Measurements from ENCODE around the gene SH2D4B. TPM values are rescaled to one million over a fixed set of nuclear protein-coding genes. Genes with fewer than 3 reads are reported as not detected.
"Not testable (repeated sequence)": the region's sequence is repeated elsewhere in the genome, so short reads cannot be mapped to it uniquely, and the experiment has no call there.

SH2D4B gene
- total RNA-seq, 1 experiment from 2014 or later = not detected

GRCh38 chr10:80530251-80530650 is 7.5 kb upstream of the SH2D4B start:
- intact Hi-C loops (cut with micrococcal nuclease) = no loop called here
- H4K20me1 ChIP-seq (ENCODE audit: low read length) = no peaks in the 10 kb centered on the region
- H3K36me3 ChIP-seq (ENCODE audit: low read depth, low read length) = no peaks in the 10 kb centered on the region
- no peaks in the 10 kb centered on the region for H3K27me3 ChIP-seq (ENCODE audit: low read length)
- ATAC-seq = no peak
- no peak overlapping the region for H3K9ac ChIP-seq (ENCODE audit: low read length)
- H3K79me2 ChIP-seq (ENCODE audit: low read length) = no peaks in the 10 kb centered on the region
- H3K4me2 ChIP-seq (ENCODE audit: low read length) = no peak overlapping the region
- H3F3A ChIP-seq (ENCODE audit: low read length, unreplicated experiment) = no peaks in the 10 kb centered on the region
- DNase-seq = no peak
- CTCF ChIA-PET = no interaction called here
- no peak overlapping the region for H3K4me3 ChIP-seq (ENCODE audit: low read length)
- no peaks in the 10 kb centered on the region for H3K9me3 ChIP-seq (ENCODE audit: low read length)
- no peak overlapping the region for H2AFZ ChIP-seq (ENCODE audit: low read length)
- no TSS peak for BruUV-seq (replicated peaks)
- no peaks in the 10 kb centered on the region for H3K4me1 ChIP-seq (ENCODE audit: insufficient read depth, low read length)
- no peaks in the 10 kb centered on the region for H3K9me2 ChIP-seq (replicated peaks; ENCODE audit: low read length)
- H3K27ac ChIP-seq (ENCODE audit: low read length) = no peak overlapping the region
- no peak for TF ChIP-seq EZH2 (IDR thresholded peaks at IDR 0.05; ENCODE audit: low read length, unreplicated experiment)
- TF ChIP-seq, protein P1, sequence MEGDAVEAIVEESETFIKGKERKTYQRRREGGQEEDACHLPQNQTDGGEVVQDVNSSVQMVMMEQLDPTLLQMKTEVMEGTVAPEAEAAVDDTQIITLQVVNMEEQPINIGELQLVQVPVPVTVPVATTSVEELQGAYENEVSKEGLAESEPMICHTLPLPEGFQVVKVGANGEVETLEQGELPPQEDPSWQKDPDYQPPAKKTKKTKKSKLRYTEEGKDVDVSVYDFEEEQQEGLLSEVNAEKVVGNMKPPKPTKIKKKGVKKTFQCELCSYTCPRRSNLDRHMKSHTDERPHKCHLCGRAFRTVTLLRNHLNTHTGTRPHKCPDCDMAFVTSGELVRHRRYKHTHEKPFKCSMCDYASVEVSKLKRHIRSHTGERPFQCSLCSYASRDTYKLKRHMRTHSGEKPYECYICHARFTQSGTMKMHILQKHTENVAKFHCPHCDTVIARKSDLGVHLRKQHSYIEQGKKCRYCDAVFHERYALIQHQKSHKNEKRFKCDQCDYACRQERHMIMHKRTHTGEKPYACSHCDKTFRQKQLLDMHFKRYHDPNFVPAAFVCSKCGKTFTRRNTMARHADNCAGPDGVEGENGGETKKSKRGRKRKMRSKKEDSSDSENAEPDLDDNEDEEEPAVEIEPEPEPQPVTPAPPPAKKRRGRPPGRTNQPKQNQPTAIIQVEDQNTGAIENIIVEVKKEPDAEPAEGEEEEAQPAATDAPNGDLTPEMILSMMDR (conservative IDR thresholded peaks at IDR 0.05; ENCODE audit: low read depth, low read length) = no peak
- no peak for TF ChIP-seq EZH2phosphoT487 (IDR thresholded peaks at IDR 0.05; ENCODE audit: borderline replicate concordance, low read length)
- POLR2A ChIA-PET (ENCODE audit: unreplicated experiment) = no interaction called here

GRCh38 chr10:80530816-80531215 is 6.9 kb upstream of the SH2D4B start:
- Histone ChIP-seq H3K9me2 (replicated peaks; ENCODE audit: low read length) (no peaks in the 10 kb centered on the region), H3K36me3 (ENCODE audit: low read depth, low read length) (no peaks in the 10 kb centered on the region), H3K4me2 (ENCODE audit: low read length) (no peak overlapping the region), H3F3A (ENCODE audit: low read length, unreplicated experiment) (no peaks in the 10 kb centered on the region), H4K20me1 (ENCODE audit: low read length) (no peaks in the 10 kb centered on the region), H3K27me3 (ENCODE audit: low read length) (no peaks in the 10 kb centered on the region), H3K9ac (ENCODE audit: low read length) (no peak overlapping the region), H3K27ac (ENCODE audit: low read length) (no peak overlapping the region), H3K79me2 (ENCODE audit: low read length) (no peaks in the 10 kb centered on the region), H3K4me1 (ENCODE audit: insufficient read depth, low read length) (no peaks in the 10 kb centered on the region), H2AFZ (ENCODE audit: low read length) (no peak overlapping the region), H3K9me3 (ENCODE audit: low read length) (no peaks in the 10 kb centered on the region), H3K4me3 (ENCODE audit: low read length) (no peak overlapping the region)
- BruUV-seq (replicated peaks) = no TSS peak
- ATAC-seq (no peak), DNase-seq (no peak)
- POLR2A ChIA-PET (ENCODE audit: unreplicated experiment) = no interaction called here
- intact Hi-C loops (cut with micrococcal nuclease) = no loop called here
- TF ChIP-seq EZH2 (IDR thresholded peaks at IDR 0.05; ENCODE audit: low read length, unreplicated experiment) (no peak), EZH2phosphoT487 (IDR thresholded peaks at IDR 0.05; ENCODE audit: borderline replicate concordance, low read length) (no peak)
- TF ChIP-seq, protein P1 (conservative IDR thresholded peaks at IDR 0.05; ENCODE audit: low read depth, low read length) = no peak
- CTCF ChIA-PET = no interaction called here

- Histone ChIP-seq H3K27me3 (ENCODE audit: low read length) (no peaks in the 10 kb centered on the region), H3K9me3 (ENCODE audit: low read length) (no peaks in the 10 kb centered on the region), H3K4me2 (ENCODE audit: low read length) (no peak overlapping the region), H3K4me1 (ENCODE audit: insufficient read depth, low read length) (no peaks in the 10 kb centered on the region), H3K9me2 (replicated peaks; ENCODE audit: low read length) (no peaks in the 10 kb centered on the region), H4K20me1 (ENCODE audit: low read length) (no peaks in the 10 kb centered on the region), H3K9ac (ENCODE audit: low read length) (no peak overlapping the region), H2AFZ (ENCODE audit: low read length) (no peak overlapping the region), H3K27ac (ENCODE audit: low read length) (no peak overlapping the region), H3F3A (ENCODE audit: low read length, unreplicated experiment) (no peaks in the 10 kb centered on the region), H3K79me2 (ENCODE audit: low read length) (no peaks in the 10 kb centered on the region), H3K4me3 (ENCODE audit: low read length) (no peak overlapping the region), H3K36me3 (ENCODE audit: low read depth, low read length) (no peaks in the 10 kb centered on the region)
- ChIA-PET POLR2A (ENCODE audit: unreplicated experiment) (no interaction called here), CTCF (no interaction called here)
- no peak for DNase-seq
- ATAC-seq = no peak
- intact Hi-C loops (cut with micrococcal nuclease) = no loop called here
- no TSS peak for BruUV-seq (replicated peaks)
- TF ChIP-seq EZH2phosphoT487 (IDR thresholded peaks at IDR 0.05; ENCODE audit: borderline replicate concordance, low read length) (no peak), EZH2 (IDR thresholded peaks at IDR 0.05; ENCODE audit: low read length, unreplicated experiment) (no peak)
- TF ChIP-seq, protein P1 (conservative IDR thresholded peaks at IDR 0.05; ENCODE audit: low read depth, low read length) = no peak
These were observed 5.1 kb upstream of the SH2D4B start for GRCh38 chr10:80532571-80532970.

DNA sequence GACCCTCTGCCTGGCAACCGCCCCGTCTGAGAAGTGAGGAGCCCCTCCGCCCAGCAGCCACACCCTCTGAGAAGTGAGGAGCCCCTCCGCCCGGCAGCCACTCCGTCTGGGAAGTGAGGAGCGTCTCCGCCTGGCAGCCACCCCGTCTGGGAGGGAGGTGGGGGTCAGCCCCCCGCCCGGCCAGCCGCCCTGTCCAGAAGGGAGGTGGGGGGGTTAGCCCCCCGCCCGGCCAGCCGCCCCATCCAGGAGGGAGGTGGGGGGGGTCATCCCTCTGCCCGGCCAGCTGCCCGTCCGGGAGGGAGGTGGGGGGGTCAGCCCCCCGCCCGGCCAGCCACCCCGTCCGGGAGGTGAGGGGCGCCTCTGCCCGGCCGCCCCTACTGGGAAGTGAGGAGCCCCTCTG is 3.6 kb upstream of the SH2D4B start:
- H3K9ac ChIP-seq (ENCODE audit: low read length); H3K27me3 ChIP-seq (ENCODE audit: low read length); H3K4me2 ChIP-seq (ENCODE audit: low read length); H3K79me2 ChIP-seq (ENCODE audit: low read length); POLR2A ChIA-PET (ENCODE audit: unreplicated experiment); H3K36me3 ChIP-seq (ENCODE audit: low read depth, low read length); H3K4me3 ChIP-seq (ENCODE audit: low read length); H3K9me2 ChIP-seq (replicated peaks; ENCODE audit: low read length); H3K9me3 ChIP-seq (ENCODE audit: low read length); ATAC-seq; intact Hi-C loops (cut with micrococcal nuclease); H4K20me1 ChIP-seq (ENCODE audit: low read length); DNase-seq; BruUV-seq (replicated peaks); H3K27ac ChIP-seq (ENCODE audit: low read length); H3F3A ChIP-seq (ENCODE audit: low read length, unreplicated experiment); H2AFZ ChIP-seq (ENCODE audit: low read length); CTCF ChIA-PET; H3K4me1 ChIP-seq (ENCODE audit: insufficient read depth, low read length): not testable (repeated sequence)

- H3K27me3 ChIP-seq (ENCODE audit: low read length); H3K4me2 ChIP-seq (ENCODE audit: low read length); CTCF ChIA-PET; POLR2A ChIA-PET (ENCODE audit: unreplicated experiment); H3K9ac ChIP-seq (ENCODE audit: low read length); H2AFZ ChIP-seq (ENCODE audit: low read length); ATAC-seq; H3K9me2 ChIP-seq (replicated peaks; ENCODE audit: low read length); intact Hi-C loops (cut with micrococcal nuclease); DNase-seq; H3K79me2 ChIP-seq (ENCODE audit: low read length); H3K27ac ChIP-seq (ENCODE audit: low read length); H3F3A ChIP-seq (ENCODE audit: low read length, unreplicated experiment); H3K4me3 ChIP-seq (ENCODE audit: low read length); H3K4me1 ChIP-seq (ENCODE audit: insufficient read depth, low read length); H3K9me3 ChIP-seq (ENCODE audit: low read length); BruUV-seq (replicated peaks); H4K20me1 ChIP-seq (ENCODE audit: low read length); H3K36me3 ChIP-seq (ENCODE audit: low read depth, low read length): not testable (repeated sequence)
These were observed 3.1 kb upstream of the SH2D4B start for GRCh38 chr10:80534646-80535045.

All from PC-3 (cell line).